BJ (cell line): Measurements from ENCODE around the gene TTC33. TPM values are rescaled to one million over a fixed set of nuclear protein-coding genes. Genes with fewer than 3 reads are reported as not detected.

Experiments
- CTCF ChIA-PET: fragments of 350-600 bp; formaldehyde crosslinking; extraction: SDS; loops from one replicate; lab custom pipeline; 2021; ENCODE audit warnings: antibody characterized with exemption, inconsistent platforms; lab: Yijun Ruan, JAX
- POLR2A ChIA-PET: fragments of 300-600 bp; sonication (Branson Sonifier 250); formaldehyde crosslinking; extraction: SDS; loops from one replicate; lab custom pipeline; 2021; ENCODE audit warnings: antibody characterized with exemption; lab: Charles Lee
- DNase-seq: peaks from one replicate; pipeline ENCODE4 v3.0.0-alpha.2; 2011; ENCODE audit warnings: low read depth
- H3K27me3 ChIP-seq: 2 replicates; pipeline ENCODE4 v1.6.0; 2011; ENCODE audit warnings: low read length; ENCODE audit not compliant: control insufficient read depth, insufficient read depth
- H3K36me3 ChIP-seq: 2 replicates; pipeline ENCODE4 v1.5.1; 2011; ENCODE audit warnings: low read length; ENCODE audit not compliant: control insufficient read depth, insufficient read depth
- H3K4me3 ChIP-seq: 2 replicates; pipeline ENCODE4 v1.5.1; 2011; ENCODE audit warnings: low read depth, mild to moderate bottlenecking, control low read depth, low read length
- CTCF ChIP-seq: IDR thresholded peaks from 2 replicates; pipeline ENCODE4 v1.5.1; 2011; ENCODE audit warnings: low read depth, mild to moderate bottlenecking, control low read depth, inconsistent platforms, low read length, moderate library complexity; ENCODE audit not compliant: insufficient read depth
- polyA plus RNA-seq: library from polyadenylated mRNA; depleted of rRNA; stranded (reverse); fragments of >200 nt; gene quantifications from 2 replicates; pipeline ENCODE4 v1.2.3, GENCODE V29; 2011

TTC33 gene
- polyA plus RNA-seq, 1 experiment = 2.8 TPM

- Histone ChIP-seq H3K4me3 (no peak overlapping the region), H3K36me3 (no peaks in the 10 kb centered on the region), H3K27me3 (peaks cover 2% of the 10 kb centered on the region)
- ChIA-PET CTCF (no interaction called here), POLR2A (no interaction called here)
- DNase-seq = no peak
- TF ChIP-seq CTCF = no peak
Observed at GRCh38 chr5:40669606-40670390, 86.0 kb downstream of the TTC33 start.

GRCh38 chr5:40667161-40667663 lies 88.5 kb downstream of the TTC33 start:
- POLR2A ChIA-PET = no interaction called here
- CTCF ChIA-PET = no interaction called here
- no peak for DNase-seq
- Histone ChIP-seq H3K36me3 (no peaks in the 10 kb centered on the region), H3K4me3 (no peak overlapping the region), H3K27me3 (peaks cover 2% of the 10 kb centered on the region)
- TF ChIP-seq CTCF = no peak

GRCh38 chr5:40666657-40667056 lies 89.1 kb downstream of the TTC33 start:
- H3K4me3 ChIP-seq = no peak overlapping the region
- DNase-seq = no peak
- H3K36me3 ChIP-seq = no peaks in the 10 kb centered on the region
- peaks cover 2% of the 10 kb centered on the region for H3K27me3 ChIP-seq
- POLR2A ChIA-PET = no interaction called here
- CTCF ChIA-PET = no interaction called here
- TF ChIP-seq CTCF = no peak

DNA sequence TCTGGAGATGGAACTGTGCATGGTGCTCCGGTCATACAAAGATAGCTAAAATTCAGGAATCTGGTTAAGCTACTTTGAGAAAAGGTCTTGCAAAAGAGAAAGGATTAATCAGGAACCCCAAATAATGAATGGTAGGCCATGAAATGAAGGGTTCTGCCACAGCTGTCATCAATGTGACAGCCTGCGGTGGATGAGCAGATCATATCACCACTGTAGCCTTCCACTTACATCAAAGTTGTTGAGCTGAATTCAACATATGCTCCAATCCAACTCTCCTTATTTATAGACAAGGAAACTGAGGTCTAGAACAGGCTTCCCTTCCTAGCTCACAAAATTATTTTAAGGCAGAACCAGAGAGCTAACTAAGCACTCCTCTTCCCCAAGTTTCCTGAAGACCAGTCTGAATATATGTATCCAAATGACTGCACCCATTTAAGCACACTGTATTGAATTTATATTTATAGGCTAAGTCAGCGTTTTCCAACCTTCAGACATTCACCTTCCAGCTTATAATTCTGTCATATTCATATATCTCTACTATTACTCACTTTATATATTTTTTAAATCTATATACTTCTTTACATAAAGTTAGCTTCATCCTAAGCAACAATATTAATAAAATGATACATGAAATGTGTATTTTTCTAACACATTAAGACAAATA lies 90.0 kb downstream of the TTC33 start:
- CTCF ChIA-PET = no interaction called here
- H3K4me3 ChIP-seq = no peak overlapping the region
- TF ChIP-seq CTCF = no peak
- H3K27me3 ChIP-seq = peaks cover 2% of the 10 kb centered on the region
- DNase-seq = no peak
- POLR2A ChIA-PET = no interaction called here
- H3K36me3 ChIP-seq = no peaks in the 10 kb centered on the region

DNA sequence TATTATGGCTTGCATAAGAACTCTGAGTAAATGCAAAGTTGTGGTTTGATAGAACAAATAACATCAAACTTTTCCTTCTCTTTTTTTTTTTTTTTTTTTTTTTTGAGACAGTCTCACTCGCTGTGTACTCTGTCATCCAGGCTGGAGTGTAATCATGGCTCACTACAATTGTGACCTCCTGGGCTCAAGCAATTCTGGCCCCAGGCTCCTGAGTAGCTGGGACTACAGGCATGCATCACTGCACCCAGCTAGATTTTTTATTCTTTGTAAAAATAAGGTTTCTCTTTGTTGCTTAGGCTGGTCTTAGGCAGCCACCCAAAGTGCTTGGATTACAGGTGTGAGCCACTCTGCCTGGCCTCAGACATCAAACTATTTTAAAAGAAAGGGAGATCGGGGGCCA lies 95.0 kb downstream of the TTC33 start:
- ChIA-PET POLR2A (no interaction called here), CTCF (interaction anchor here (0.6 kb wide), 1 partner anchor 13 kb away, joined by 4 read pairs; no protein-coding TSS in a partner anchor)
- TF ChIP-seq CTCF = no peak
- Histone ChIP-seq H3K4me3 (no peak overlapping the region), H3K36me3 (no peaks in the 10 kb centered on the region), H3K27me3 (peaks cover 3% of the 10 kb centered on the region; the same call in 1 of the 2 replicates)
- DNase-seq = no peak
